IgD-negative memory B cell (primary cell): ENCODE results near the gene SLC13A3. TPM values are rescaled to one million over a fixed set of nuclear protein-coding genes. Genes with fewer than 3 reads are reported as not detected.

ENCODE experiments used
- H3K27ac Mint-ChIP-seq, 3 donors: one replicate each; pipeline ENCODE4 v1.8.0; 2020 to 2022; ENCODE audit warnings: mild to moderate bottlenecking in 3 of 3, mixed read lengths in 3 of 3, moderate library complexity in 1 of 3
- H3K27me3 Mint-ChIP-seq: one replicate; pipeline ENCODE4 v1.8.0; 2021; ENCODE audit warnings: mixed read lengths
- H3K36me3 Mint-ChIP-seq: one replicate; pipeline ENCODE4 v1.8.0; 2020; ENCODE audit warnings: mild to moderate bottlenecking, mixed read lengths
- H3K4me1 Mint-ChIP-seq, 3 donors: one replicate each; pipeline ENCODE4 v1.8.0; 2020 to 2022; ENCODE audit warnings: mixed read lengths in 3 of 3, mild to moderate bottlenecking in 1 of 3
- H3K4me3 Mint-ChIP-seq, 4 donors: one replicate each; pipeline ENCODE4 v1.8.0; 2020 to 2022; ENCODE audit warnings: mild to moderate bottlenecking in 4 of 4, mixed read lengths in 4 of 4, moderate library complexity in 3 of 4
- H3K9me3 Mint-ChIP-seq, 3 donors: one replicate each; pipeline ENCODE4 v1.8.0; 2020 to 2021; ENCODE audit warnings: mixed read lengths in 3 of 3, mild to moderate bottlenecking in 1 of 3
- polyA plus RNA-seq: library from polyadenylated mRNA; unstranded; fragments of 300-500 nt; fragmentation: Illumina TruSeq; gene quantifications from one replicate; pipeline ENCODE4 v1.2.3, GENCODE V29; 2021

The SLC13A3 gene
- polyA plus RNA-seq, 1 donor from 2014 or later, result not detected

GRCh38 chr20:46622165-46622564 lies 29.1 kb downstream of the SLC13A3 start:
- Mint-ChIP-seq H3K27ac (no peak overlapping the region), H3K27me3 (peaks cover 8% of the 10 kb centered on the region), H3K4me3 (no peak overlapping the region), H3K36me3 (peaks cover 4% of the 10 kb centered on the region), H3K4me1 (no peaks in the 10 kb centered on the region), H3K9me3 (peaks cover 5 to 25% (median 21%) of the 10 kb centered on the region in 3 donors)

- Mint-ChIP-seq H3K27me3 (peaks cover 5% of the 10 kb centered on the region), H3K36me3 (peaks cover 4% of the 10 kb centered on the region), H3K27ac (no peak overlapping the region), H3K4me3 (no peak overlapping the region), H3K4me1 (no peaks in the 10 kb centered on the region), H3K9me3 (peaks cover 5 to 25% (median 21%) of the 10 kb centered on the region in 3 donors)
Measured at GRCh38 chr20:46621492-46621891, 29.8 kb downstream of the SLC13A3 start.

DNA sequence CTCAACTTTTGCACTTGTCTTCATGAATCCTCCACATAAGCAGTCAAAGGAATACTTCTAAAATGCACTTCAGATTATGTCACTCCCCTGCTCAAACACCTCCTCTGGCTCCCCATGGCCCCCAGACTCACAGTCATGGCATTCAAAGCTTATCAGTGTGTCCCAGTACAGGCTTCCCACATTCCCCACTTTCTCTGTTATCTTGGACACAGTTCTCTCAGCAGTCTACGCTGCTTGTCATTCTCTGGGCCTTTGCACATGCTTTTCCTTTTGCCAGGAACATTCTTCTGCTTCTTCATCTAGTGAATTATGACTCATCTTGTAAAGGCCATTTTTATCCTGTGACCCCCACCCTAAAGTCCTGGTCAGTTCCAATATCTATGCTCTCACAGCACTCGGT lies 31.8 kb downstream of the SLC13A3 start:
- Mint-ChIP-seq H3K4me3 (no peak overlapping the region), H3K27ac (no peak overlapping the region), H3K36me3 (peaks cover 4% of the 10 kb centered on the region), H3K27me3 (peaks cover 8% of the 10 kb centered on the region), H3K9me3 (peaks cover 5 to 16% (median 12%) of the 10 kb centered on the region in 3 donors), H3K4me1 (peaks cover 0 to 1% (median 0%) of the 10 kb centered on the region in 3 donors)

DNA sequence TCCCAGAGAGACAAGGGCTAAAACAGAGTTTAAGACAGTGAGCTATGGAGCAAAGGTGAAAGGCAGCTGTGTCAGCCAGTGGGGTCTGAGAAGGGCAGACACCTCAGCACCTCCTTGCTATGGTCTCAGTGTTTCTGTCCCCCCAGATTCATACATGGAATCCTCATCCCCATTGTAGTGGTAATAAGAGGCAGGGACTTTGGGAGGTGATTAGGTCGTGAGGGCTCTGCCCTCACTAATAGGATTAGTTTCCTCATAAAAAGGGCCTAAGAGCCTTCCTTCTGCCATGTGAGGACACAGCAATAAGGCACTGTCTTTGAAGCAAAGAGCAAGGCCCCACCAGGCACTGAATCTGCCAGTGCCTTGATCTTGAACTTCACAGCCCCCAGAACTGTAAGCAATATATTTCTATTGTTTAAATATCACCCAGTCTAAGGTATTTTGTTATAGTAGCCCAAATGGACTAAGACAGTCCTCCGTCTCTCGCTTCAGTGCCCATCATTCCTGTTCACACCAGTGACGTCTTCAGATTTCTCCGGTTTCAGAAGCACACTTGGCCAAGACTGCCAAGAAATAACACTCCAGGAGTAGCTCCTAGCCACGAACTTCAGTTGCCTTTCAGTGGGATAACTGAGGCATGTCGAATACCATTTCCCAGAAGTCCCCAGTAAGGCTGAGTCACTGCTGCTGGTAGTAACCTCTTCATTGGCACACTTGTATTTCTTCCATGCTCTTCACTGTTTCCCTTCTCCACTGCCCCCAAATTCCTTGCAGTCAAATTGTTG lies 32.8 kb downstream of the SLC13A3 start:
- H3K36me3 Mint-ChIP-seq, result no peaks in the 10 kb centered on the region
- H3K27ac Mint-ChIP-seq, result no peak overlapping the region
- peaks cover 2 to 11% (median 3%) of the 10 kb centered on the region in 3 donors for H3K9me3 Mint-ChIP-seq
- H3K4me1 Mint-ChIP-seq, result peaks cover 0 to 1% (median 0%) of the 10 kb centered on the region in 3 donors
- no peak overlapping the region for H3K4me3 Mint-ChIP-seq
- H3K27me3 Mint-ChIP-seq, result peaks cover 8% of the 10 kb centered on the region

GRCh38 chr20:46614503-46614902 lies 36.8 kb downstream of the SLC13A3 start:
- H3K9me3 Mint-ChIP-seq, result peaks cover 3 to 8% (median 8%) of the 10 kb centered on the region in 3 donors
- peaks cover 4% of the 10 kb centered on the region for H3K27me3 Mint-ChIP-seq
- H3K27ac Mint-ChIP-seq, result no peak overlapping the region
- H3K4me3 Mint-ChIP-seq, result no peak overlapping the region
- H3K36me3 Mint-ChIP-seq, result no peaks in the 10 kb centered on the region
- peaks cover 0 to 4% (median 0%) of the 10 kb centered on the region in 3 donors for H3K4me1 Mint-ChIP-seq

GRCh38 chr20:46610145-46610544 lies 41.1 kb downstream of the SLC13A3 start:
- Mint-ChIP-seq H3K36me3 (no peaks in the 10 kb centered on the region), H3K27ac (no peak overlapping the region), H3K9me3 (peaks cover 1 to 5% (median 2%) of the 10 kb centered on the region in 3 donors), H3K4me1 (peaks cover 0 to 3% (median 0%) of the 10 kb centered on the region in 3 donors), H3K4me3 (no peak overlapping the region), H3K27me3 (peaks cover 3% of the 10 kb centered on the region)

DNA sequence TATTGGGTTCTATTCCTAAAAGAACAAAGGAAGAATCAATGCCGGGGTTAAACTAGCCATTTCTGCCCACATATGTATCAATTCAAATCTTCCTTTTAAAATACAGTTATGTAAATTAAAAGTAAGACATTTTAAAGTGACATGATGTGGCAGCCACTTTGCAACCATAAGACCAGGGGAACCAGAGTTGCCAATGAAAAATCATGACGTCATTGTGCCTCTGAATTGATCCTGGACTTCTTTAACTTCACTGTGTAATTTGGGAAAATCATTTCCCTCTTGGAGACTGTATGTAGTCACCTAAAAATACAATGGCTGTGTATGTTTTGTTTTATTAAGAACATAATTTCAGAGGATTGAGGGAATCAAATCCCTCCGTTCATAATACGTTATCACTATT lies 42.2 kb downstream of the SLC13A3 start:
- H3K4me1 Mint-ChIP-seq, result peaks cover 0 to 3% (median 0%) of the 10 kb centered on the region in 3 donors
- H3K27me3 Mint-ChIP-seq, result no peaks in the 10 kb centered on the region
- H3K4me3 Mint-ChIP-seq, result no peak overlapping the region
- peaks cover 1% of the 10 kb centered on the region for H3K36me3 Mint-ChIP-seq
- H3K27ac Mint-ChIP-seq, result no peak overlapping the region
- peaks cover 1 to 5% (median 2%) of the 10 kb centered on the region in 3 donors for H3K9me3 Mint-ChIP-seq

GRCh38 chr20:46607849-46608497 lies 43.3 kb downstream of the SLC13A3 start:
- H3K9me3 Mint-ChIP-seq, result peaks cover 1 to 5% (median 2%) of the 10 kb centered on the region in 3 donors
- no peaks in the 10 kb centered on the region for H3K27me3 Mint-ChIP-seq
- peaks cover 2% of the 10 kb centered on the region for H3K36me3 Mint-ChIP-seq

DNA sequence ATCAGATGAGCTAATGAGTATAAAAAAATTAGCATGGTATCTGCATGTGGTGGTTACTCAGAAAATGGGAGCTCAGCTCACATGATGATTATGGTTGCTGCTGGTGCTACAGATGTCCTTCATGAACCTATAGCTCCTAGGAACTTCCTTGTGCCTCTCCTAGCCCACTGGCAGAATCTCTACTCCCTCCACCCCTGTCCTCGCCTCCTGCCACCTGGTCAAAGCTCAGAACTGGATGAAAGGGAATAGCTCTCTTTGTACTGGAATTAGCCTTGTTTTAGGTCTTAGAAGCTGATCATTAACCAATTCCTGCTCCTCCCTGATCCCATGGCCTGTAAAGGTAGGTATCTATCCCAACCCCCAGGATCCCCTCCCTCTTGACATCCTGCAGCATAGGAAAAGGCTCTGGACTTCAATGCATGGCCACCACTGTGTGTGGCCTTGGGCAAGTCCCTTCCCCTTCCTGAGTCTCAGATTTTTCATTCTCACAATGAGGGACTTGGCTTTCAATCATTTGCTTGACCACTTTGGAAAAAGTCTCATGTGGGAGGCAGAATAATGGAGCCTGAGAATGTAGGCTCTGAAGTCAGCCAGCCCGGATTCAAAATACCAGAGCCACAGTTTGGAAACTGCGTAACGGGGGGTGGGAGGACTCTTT lies 43.9 kb downstream of the SLC13A3 start:
- peaks cover 0 to 4% (median 0%) of the 10 kb centered on the region in 3 donors for H3K4me1 Mint-ChIP-seq
- peaks cover 1 to 5% (median 2%) of the 10 kb centered on the region in 3 donors for H3K9me3 Mint-ChIP-seq
- H3K36me3 Mint-ChIP-seq, result peaks cover 2% of the 10 kb centered on the region
- H3K4me3 Mint-ChIP-seq, result no peak overlapping the region
- no peak overlapping the region for H3K27ac Mint-ChIP-seq
- no peaks in the 10 kb centered on the region for H3K27me3 Mint-ChIP-seq

More at GRCh38 chr20:46607849-46608497, 43.3 kb downstream of the SLC13A3 start:
- peaks cover 0 to 4% (median 0%) of the 10 kb centered on the region in 3 donors for H3K4me1 Mint-ChIP-seq
- H3K27ac Mint-ChIP-seq, result no peak overlapping the region
- no peak overlapping the region for H3K4me3 Mint-ChIP-seq

DNA sequence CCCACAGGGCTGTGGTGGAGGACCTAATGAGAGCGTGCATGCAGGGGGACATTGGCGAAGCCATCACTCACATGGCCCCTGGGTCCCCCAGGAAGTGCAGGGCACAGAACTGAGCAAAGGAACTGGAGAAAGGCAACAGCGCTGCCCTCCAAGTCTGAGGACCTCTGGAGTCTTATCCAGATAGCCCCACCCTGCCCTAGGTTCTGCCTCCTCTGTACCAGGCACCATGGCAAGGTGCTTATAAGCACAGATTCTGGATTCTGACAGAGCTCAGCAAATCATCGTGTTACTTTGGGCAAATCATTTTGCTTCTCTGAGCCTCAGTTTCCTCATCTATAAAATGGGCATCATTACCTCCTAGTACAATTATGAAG lies 44.5 kb downstream of the SLC13A3 start:
- Mint-ChIP-seq H3K4me1 (peaks cover 0 to 4% (median 0%) of the 10 kb centered on the region in 3 donors), H3K36me3 (peaks cover 2% of the 10 kb centered on the region), H3K4me3 (no peak overlapping the region), H3K9me3 (peaks cover 1 to 5% (median 2%) of the 10 kb centered on the region in 3 donors), H3K27ac (no peak overlapping the region), H3K27me3 (no peaks in the 10 kb centered on the region)

DNA sequence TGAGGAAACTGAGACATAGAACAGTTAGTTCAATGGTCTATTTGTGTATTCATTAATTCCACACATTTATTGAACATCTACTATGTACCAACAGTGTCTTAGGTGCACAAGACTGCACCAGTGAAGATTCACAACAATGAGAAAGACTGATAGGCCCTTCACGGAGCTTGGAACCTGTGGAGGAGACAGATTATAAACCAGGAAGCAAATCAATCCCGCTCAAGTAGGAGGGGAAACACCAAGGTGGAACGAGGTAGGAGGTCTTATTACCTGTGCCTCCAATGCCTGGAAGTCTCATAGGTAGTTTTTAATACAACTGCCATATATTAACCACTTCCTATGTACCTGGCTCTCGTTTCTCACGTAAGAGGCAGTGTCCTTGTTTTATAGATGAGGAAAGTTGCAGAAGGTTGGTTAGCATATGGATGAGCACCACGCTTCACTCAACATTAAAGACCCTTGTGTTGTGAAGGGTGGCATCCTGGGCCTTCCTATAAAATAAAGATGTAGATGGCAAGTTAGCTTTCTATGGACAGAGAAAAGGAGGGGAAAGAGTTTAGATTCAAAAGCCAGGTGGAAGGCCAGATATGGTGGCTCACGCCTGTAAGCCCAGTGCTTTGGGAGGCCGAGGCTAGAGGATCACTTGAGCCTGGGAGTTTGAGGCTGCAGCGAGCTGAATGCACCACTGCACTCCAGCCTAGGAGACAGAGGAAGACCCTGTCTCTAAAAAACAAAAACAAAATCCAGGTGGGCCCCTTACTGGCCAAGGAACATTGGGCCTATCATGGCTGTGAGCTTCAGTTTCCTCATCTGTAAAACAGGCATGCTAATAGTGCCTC lies 45.1 kb downstream of the SLC13A3 start:
- peaks cover under 1 to 2% (median 1%) of the 10 kb centered on the region in 3 donors for H3K9me3 Mint-ChIP-seq
- H3K27me3 Mint-ChIP-seq, result no peaks in the 10 kb centered on the region
- peaks cover 2% of the 10 kb centered on the region for H3K36me3 Mint-ChIP-seq
- H3K27ac Mint-ChIP-seq, result no peak overlapping the region
- peaks cover 0 to 1% (median 0%) of the 10 kb centered on the region in 3 donors for H3K4me1 Mint-ChIP-seq
- peak overlapping the region in 1 of 4 donors; percentile 35 for H3K4me3 Mint-ChIP-seq

- peaks cover 0 to 1% (median 0%) of the 10 kb centered on the region in 3 donors for H3K4me1 Mint-ChIP-seq
Measured at GRCh38 chr20:46605181-46605580, 46.1 kb downstream of the SLC13A3 start.

GRCh38 chr20:46604551-46605133 lies 46.6 kb downstream of the SLC13A3 start:
- Mint-ChIP-seq H3K4me1 (peaks cover 0 to 1% (median 0%) of the 10 kb centered on the region in 3 donors), H3K4me3 (no peak overlapping the region), H3K27ac (no peak overlapping the region), H3K27me3 (no peaks in the 10 kb centered on the region), H3K9me3 (peaks cover 0 to 2% (median 0%) of the 10 kb centered on the region in 3 donors), H3K36me3 (peaks cover 2% of the 10 kb centered on the region)

More at GRCh38 chr20:46605181-46605580, 46.1 kb downstream of the SLC13A3 start:
- Mint-ChIP-seq H3K4me3 (no peak overlapping the region), H3K27ac (no peak overlapping the region), H3K27me3 (no peaks in the 10 kb centered on the region), H3K9me3 (peaks cover 0 to 2% (median 0%) of the 10 kb centered on the region in 3 donors), H3K36me3 (peaks cover 2% of the 10 kb centered on the region)

DNA sequence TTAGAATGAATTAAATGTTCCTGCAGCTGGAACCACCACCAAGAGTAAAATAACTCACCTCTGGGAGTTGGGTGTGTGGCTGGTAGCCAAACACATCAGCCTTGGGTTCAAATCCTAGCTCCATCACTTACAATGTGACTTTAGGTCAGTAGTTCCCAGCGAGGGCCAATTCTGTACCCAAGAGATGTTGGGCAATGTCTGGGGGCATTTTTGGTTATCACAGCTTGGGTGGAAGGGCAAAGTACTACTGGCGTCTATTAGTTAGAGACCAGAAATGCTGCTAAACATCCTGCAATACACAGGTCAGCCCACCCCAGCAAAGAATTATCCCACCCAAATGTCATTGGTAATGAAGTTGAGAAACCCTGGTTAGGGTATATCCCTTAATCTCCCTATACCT lies 48.8 kb downstream of the SLC13A3 start:
- Mint-ChIP-seq H3K4me3 (no peak overlapping the region), H3K4me1 (peaks cover 0 to 1% (median 0%) of the 10 kb centered on the region in 3 donors), H3K27ac (no peak overlapping the region), H3K9me3 (peaks cover 0 to 2% (median 0%) of the 10 kb centered on the region in 3 donors), H3K27me3 (no peaks in the 10 kb centered on the region), H3K36me3 (peaks cover 4% of the 10 kb centered on the region)
